ENCODE data around the gene CDCA3.
"Not testable (repeated sequence)": the region's sequence is repeated elsewhere in the genome, so short reads cannot be mapped to it uniquely, and the experiment has no call there.

CDCA3 gene

GRCh38 chr12:6866163-6866919 lies 15.3 kb upstream of the CDCA3 start:
- Histone ChIP-seq H3K27ac (ENCODE audit: insufficient read depth, low read length, poor library complexity, severe bottlenecking) (peak overlapping the region; percentile 79), H3K9me3 (ENCODE audit: control insufficient read depth, low read length) (no peaks in the 10 kb centered on the region), H3K4me3 (ENCODE audit: insufficient read depth, low read depth, low read length, poor library complexity, severe bottlenecking) (peak overlapping the region; percentile 93), H3K27me3 (replicated peaks; ENCODE audit: control insufficient read depth, insufficient read depth, low read length, poor library complexity, severe bottlenecking) (no peaks in the 10 kb centered on the region), H3K4me1 (ENCODE audit: control insufficient read depth, insufficient read depth, low read length, poor library complexity, severe bottlenecking) (peaks cover 34% of the 10 kb centered on the region), H3K36me3 (ENCODE audit: control insufficient read depth, insufficient read depth, low read length) (peaks cover 38% of the 10 kb centered on the region)
- DNase-seq, result no peak

GRCh38 chr12:6865307-6865706 lies 14.2 kb upstream of the CDCA3 start:
- H3K27ac ChIP-seq (ENCODE audit: insufficient read depth, low read length, poor library complexity, severe bottlenecking); H3K27me3 ChIP-seq (replicated peaks; ENCODE audit: control insufficient read depth, insufficient read depth, low read length, poor library complexity, severe bottlenecking): not testable (repeated sequence)

GRCh38 chr12:6863586-6864321 lies 12.7 kb upstream of the CDCA3 start:
- Histone ChIP-seq H3K36me3 (ENCODE audit: control insufficient read depth, insufficient read depth, low read length) (peaks cover 48% of the 10 kb centered on the region), H3K4me1 (ENCODE audit: control insufficient read depth, insufficient read depth, low read length, poor library complexity, severe bottlenecking) (peaks cover 14% of the 10 kb centered on the region), H3K9me3 (ENCODE audit: control insufficient read depth, low read length) (no peaks in the 10 kb centered on the region), H3K27ac (ENCODE audit: insufficient read depth, low read length, poor library complexity, severe bottlenecking) (no peak overlapping the region), H3K4me3 (ENCODE audit: insufficient read depth, low read depth, low read length, poor library complexity, severe bottlenecking) (no peak overlapping the region), H3K27me3 (replicated peaks; ENCODE audit: control insufficient read depth, insufficient read depth, low read length, poor library complexity, severe bottlenecking) (no peaks in the 10 kb centered on the region)
- DNase-seq, result no peak

More at GRCh38 chr12:6865307-6865706, 14.2 kb upstream of the CDCA3 start:
- not testable (repeated sequence) for DNase-seq; H3K9me3 ChIP-seq (ENCODE audit: control insufficient read depth, low read length); H3K4me3 ChIP-seq (ENCODE audit: insufficient read depth, low read depth, low read length, poor library complexity, severe bottlenecking)
- Histone ChIP-seq H3K36me3 (ENCODE audit: control insufficient read depth, insufficient read depth, low read length) (peaks cover 41% of the 10 kb centered on the region), H3K4me1 (ENCODE audit: control insufficient read depth, insufficient read depth, low read length, poor library complexity, severe bottlenecking) (peaks cover 27% of the 10 kb centered on the region)

GRCh38 chr12:6863033-6863432 lies 11.9 kb upstream of the CDCA3 start:
- Histone ChIP-seq H3K27ac (ENCODE audit: insufficient read depth, low read length, poor library complexity, severe bottlenecking) (no peak overlapping the region), H3K36me3 (ENCODE audit: control insufficient read depth, insufficient read depth, low read length) (peaks cover 55% of the 10 kb centered on the region)
- no peak for DNase-seq

GRCh38 chr12:6861391-6861790 lies 10.3 kb upstream of the CDCA3 start:
- Histone ChIP-seq H3K4me3 (ENCODE audit: insufficient read depth, low read depth, low read length, poor library complexity, severe bottlenecking) (no peak overlapping the region), H3K4me1 (ENCODE audit: control insufficient read depth, insufficient read depth, low read length, poor library complexity, severe bottlenecking) (no peaks in the 10 kb centered on the region), H3K9me3 (ENCODE audit: control insufficient read depth, low read length) (no peaks in the 10 kb centered on the region), H3K27me3 (replicated peaks; ENCODE audit: control insufficient read depth, insufficient read depth, low read length, poor library complexity, severe bottlenecking) (no peaks in the 10 kb centered on the region), H3K27ac (ENCODE audit: insufficient read depth, low read length, poor library complexity, severe bottlenecking) (no peak overlapping the region), H3K36me3 (ENCODE audit: control insufficient read depth, insufficient read depth, low read length) (peaks cover 72% of the 10 kb centered on the region)
- DNase-seq, result no peak

More at GRCh38 chr12:6863033-6863432, 11.9 kb upstream of the CDCA3 start:
- H3K9me3 ChIP-seq (ENCODE audit: control insufficient read depth, low read length), result no peaks in the 10 kb centered on the region
- no peaks in the 10 kb centered on the region for H3K27me3 ChIP-seq (replicated peaks; ENCODE audit: control insufficient read depth, insufficient read depth, low read length, poor library complexity, severe bottlenecking)
- no peak overlapping the region for H3K4me3 ChIP-seq (ENCODE audit: insufficient read depth, low read depth, low read length, poor library complexity, severe bottlenecking)
- peaks cover 7% of the 10 kb centered on the region for H3K4me1 ChIP-seq (ENCODE audit: control insufficient read depth, insufficient read depth, low read length, poor library complexity, severe bottlenecking)

- Histone ChIP-seq H3K27ac (ENCODE audit: insufficient read depth, low read length, poor library complexity, severe bottlenecking) (no peak overlapping the region), H3K4me3 (ENCODE audit: insufficient read depth, low read depth, low read length, poor library complexity, severe bottlenecking) (no peak overlapping the region), H3K4me1 (ENCODE audit: control insufficient read depth, insufficient read depth, low read length, poor library complexity, severe bottlenecking) (no peaks in the 10 kb centered on the region), H3K27me3 (replicated peaks; ENCODE audit: control insufficient read depth, insufficient read depth, low read length, poor library complexity, severe bottlenecking) (no peaks in the 10 kb centered on the region), H3K9me3 (ENCODE audit: control insufficient read depth, low read length) (no peaks in the 10 kb centered on the region), H3K36me3 (ENCODE audit: control insufficient read depth, insufficient read depth, low read length) (peaks cover 76% of the 10 kb centered on the region)
- DNase-seq, result no peak
Measured at GRCh38 chr12:6860942-6861341, 9.9 kb upstream of the CDCA3 start.

GRCh38 chr12:6860116-6860515 lies 9.0 kb upstream of the CDCA3 start:
- no peak overlapping the region for H3K27ac ChIP-seq (ENCODE audit: insufficient read depth, low read length, poor library complexity, severe bottlenecking)
- H3K36me3 ChIP-seq (ENCODE audit: control insufficient read depth, insufficient read depth, low read length), result peaks cover 82% of the 10 kb centered on the region
- H3K4me1 ChIP-seq (ENCODE audit: control insufficient read depth, insufficient read depth, low read length, poor library complexity, severe bottlenecking), result no peaks in the 10 kb centered on the region
- H3K27me3 ChIP-seq (replicated peaks; ENCODE audit: control insufficient read depth, insufficient read depth, low read length, poor library complexity, severe bottlenecking), result no peaks in the 10 kb centered on the region
- H3K9me3 ChIP-seq (ENCODE audit: control insufficient read depth, low read length), result no peaks in the 10 kb centered on the region
- no peak for DNase-seq
- H3K4me3 ChIP-seq (ENCODE audit: insufficient read depth, low read depth, low read length, poor library complexity, severe bottlenecking), result no peak overlapping the region

- H3K27ac ChIP-seq (ENCODE audit: insufficient read depth, low read length, poor library complexity, severe bottlenecking), result no peak overlapping the region
- peaks cover 77% of the 10 kb centered on the region for H3K36me3 ChIP-seq (ENCODE audit: control insufficient read depth, insufficient read depth, low read length)
- peaks cover 6% of the 10 kb centered on the region for H3K4me1 ChIP-seq (ENCODE audit: control insufficient read depth, insufficient read depth, low read length, poor library complexity, severe bottlenecking)
Measured at GRCh38 chr12:6858799-6859198, 7.7 kb upstream of the CDCA3 start.

GRCh38 chr12:6855322-6855721 lies 4.2 kb upstream of the CDCA3 start:
- Histone ChIP-seq H3K27me3 (replicated peaks; ENCODE audit: control insufficient read depth, insufficient read depth, low read length, poor library complexity, severe bottlenecking) (no peaks in the 10 kb centered on the region), H3K4me1 (ENCODE audit: control insufficient read depth, insufficient read depth, low read length, poor library complexity, severe bottlenecking) (peaks cover 23% of the 10 kb centered on the region), H3K27ac (ENCODE audit: insufficient read depth, low read length, poor library complexity, severe bottlenecking) (peak overlapping the region; percentile 27), H3K4me3 (ENCODE audit: insufficient read depth, low read depth, low read length, poor library complexity, severe bottlenecking) (no peak overlapping the region), H3K9me3 (ENCODE audit: control insufficient read depth, low read length) (no peaks in the 10 kb centered on the region), H3K36me3 (ENCODE audit: control insufficient read depth, insufficient read depth, low read length) (peaks cover 48% of the 10 kb centered on the region)
- no peak for DNase-seq

More at GRCh38 chr12:6858799-6859198, 7.7 kb upstream of the CDCA3 start:
- DNase-seq, result no peak
- H3K27me3 ChIP-seq (replicated peaks; ENCODE audit: control insufficient read depth, insufficient read depth, low read length, poor library complexity, severe bottlenecking), result no peaks in the 10 kb centered on the region
- no peak overlapping the region for H3K4me3 ChIP-seq (ENCODE audit: insufficient read depth, low read depth, low read length, poor library complexity, severe bottlenecking)
- H3K9me3 ChIP-seq (ENCODE audit: control insufficient read depth, low read length), result no peaks in the 10 kb centered on the region

- DNase-seq, result no peak
- H3K27ac ChIP-seq (ENCODE audit: insufficient read depth, low read length, poor library complexity, severe bottlenecking), result peak overlapping the region; percentile 30
- H3K4me3 ChIP-seq (ENCODE audit: insufficient read depth, low read depth, low read length, poor library complexity, severe bottlenecking), result no peak overlapping the region
- H3K4me1 ChIP-seq (ENCODE audit: control insufficient read depth, insufficient read depth, low read length, poor library complexity, severe bottlenecking), result peaks cover 23% of the 10 kb centered on the region
- H3K36me3 ChIP-seq (ENCODE audit: control insufficient read depth, insufficient read depth, low read length), result peaks cover 37% of the 10 kb centered on the region
- H3K9me3 ChIP-seq (ENCODE audit: control insufficient read depth, low read length), result no peaks in the 10 kb centered on the region
- H3K27me3 ChIP-seq (replicated peaks; ENCODE audit: control insufficient read depth, insufficient read depth, low read length, poor library complexity, severe bottlenecking), result no peaks in the 10 kb centered on the region
Measured at GRCh38 chr12:6854036-6854435, 3.0 kb upstream of the CDCA3 start.

Measured in effector memory CD4-positive, alpha-beta T cell (primary cell).